ENCODE measurements around the gene ABHD6.
"Not testable (repeated sequence)": the region's sequence is repeated elsewhere in the genome, so short reads cannot be mapped to it uniquely, and the experiment has no call there.

The ABHD6 gene

GRCh38 chr3:58242860-58243259 lies 5.3 kb downstream of the ABHD6 start:
- DNase-seq (ENCODE audit: low read depth in 2 of 2) = not testable (repeated sequence)

GRCh38 chr3:58243976-58244585 lies 6.5 kb downstream of the ABHD6 start:
- DNase-seq (ENCODE audit: low read depth in 2 of 2) = no peak

- no peak for DNase-seq (ENCODE audit: low read depth in 2 of 2)
Measured at GRCh38 chr3:58246148-58247047, 8.8 kb downstream of the ABHD6 start.

- no peak for DNase-seq (ENCODE audit: low read depth in 2 of 2)
Measured at GRCh38 chr3:58249358-58250092, 11.9 kb downstream of the ABHD6 start.

- DNase-seq (ENCODE audit: low read depth in 2 of 2) = no peak
Measured at GRCh38 chr3:58250093-58250707, 12.6 kb downstream of the ABHD6 start.

GRCh38 chr3:58251631-58252035 lies 14.0 kb downstream of the ABHD6 start:
- no peak for DNase-seq (ENCODE audit: low read depth in 2 of 2)

- DNase-seq (ENCODE audit: low read depth in 2 of 2) = no peak
Measured at GRCh38 chr3:58254144-58254543, 16.6 kb downstream of the ABHD6 start.

GRCh38 chr3:58256061-58256460 lies 18.5 kb downstream of the ABHD6 start:
- no peak for DNase-seq (ENCODE audit: low read depth in 2 of 2)

- DNase-seq (ENCODE audit: low read depth in 2 of 2) = no peak
Measured at GRCh38 chr3:58256511-58256910, 18.9 kb downstream of the ABHD6 start.

- DNase-seq (ENCODE audit: low read depth in 2 of 2) = no peak
Measured at GRCh38 chr3:58258392-58259055, 20.9 kb downstream of the ABHD6 start.

GRCh38 chr3:58260261-58260731 lies 22.7 kb downstream of the ABHD6 start:
- DNase-seq (ENCODE audit: low read depth in 2 of 2) = no peak

GRCh38 chr3:58260733-58261132 lies 23.1 kb downstream of the ABHD6 start:
- DNase-seq (ENCODE audit: low read depth in 2 of 2) = no peak

- DNase-seq (ENCODE audit: low read depth in 2 of 2) = no peak
Measured at GRCh38 chr3:58261954-58262666, 24.5 kb downstream of the ABHD6 start.

GRCh38 chr3:58266577-58266976 lies 29.0 kb downstream of the ABHD6 start:
- DNase-seq (ENCODE audit: low read depth in 2 of 2) = no peak

- not testable (repeated sequence) for DNase-seq (ENCODE audit: low read depth in 2 of 2)
Measured at GRCh38 chr3:58267543-58267942, 30.0 kb downstream of the ABHD6 start.

GRCh38 chr3:58269356-58269755 lies 31.8 kb downstream of the ABHD6 start:
- no peak for DNase-seq (ENCODE audit: low read depth in 2 of 2)

- DNase-seq (ENCODE audit: low read depth in 2 of 2) = no peak
Measured at GRCh38 chr3:58270485-58270884, 32.9 kb downstream of the ABHD6 start.

- no peak for DNase-seq (ENCODE audit: low read depth in 2 of 2)
Measured at GRCh38 chr3:58271901-58272501, 34.4 kb downstream of the ABHD6 start.

- no peak for DNase-seq (ENCODE audit: low read depth in 2 of 2)
Measured at GRCh38 chr3:58272891-58273290, 35.3 kb downstream of the ABHD6 start.

- DNase-seq (ENCODE audit: low read depth in 2 of 2) = not testable (repeated sequence)
Measured at GRCh38 chr3:58273362-58273761, 35.8 kb downstream of the ABHD6 start.
